Mesenchymal stem cell (in vitro differentiated cells and primary cell): ENCODE results near the gene ASPRV1.

Source experiments
- DNase-seq: peaks from one replicate; pipeline ENCODE4 v3.0.0-alpha.2; 2013
- H2AFZ ChIP-seq: one replicate; pipeline ENCODE4 v1.6.1; 2013; ENCODE audit warnings: low read depth, mild to moderate bottlenecking, control low read depth, inconsistent platforms, low read length, moderate library complexity
- H2AK5ac ChIP-seq: 2 replicates; pipeline ENCODE4 v1.6.1; 2013; ENCODE audit warnings: low read length, moderate library complexity, mild to moderate bottlenecking, inconsistent platforms; ENCODE audit not compliant: severe bottlenecking
- H2BK120ac ChIP-seq: one replicate; pipeline ENCODE4 v1.6.1; 2013; ENCODE audit warnings: low read depth, mild to moderate bottlenecking, inconsistent platforms, low read length, moderate library complexity
- H2BK12ac ChIP-seq, 2 experiments: one replicate each; pipeline ENCODE4 v1.6.1; 2013; ENCODE audit warnings: inconsistent platforms in 2 of 2, low read length in 2 of 2, mild to moderate bottlenecking in 2 of 2, moderate library complexity in 2 of 2, control low read depth in 1 of 2
- H2BK15ac ChIP-seq: one replicate; pipeline ENCODE4 v1.6.1; 2013; ENCODE audit warnings: mild to moderate bottlenecking, low read depth, inconsistent platforms; ENCODE audit not compliant: poor library complexity, severe bottlenecking
- H2BK5ac ChIP-seq: 2 replicates; pipeline ENCODE4 v1.6.1; 2013; ENCODE audit warnings: low read depth, mild to moderate bottlenecking, low read length, control low read depth, inconsistent platforms; ENCODE audit not compliant: poor library complexity, severe bottlenecking
- H3K14ac ChIP-seq, 2 experiments: one replicate each; pipeline ENCODE4 v1.6.1; 2013; ENCODE audit warnings: inconsistent platforms in 2 of 2, low read length in 2 of 2, control low read depth in 1 of 2, mild to moderate bottlenecking in 1 of 2, moderate library complexity in 1 of 2
- H3K18ac ChIP-seq, 2 experiments: one replicate each; pipeline ENCODE4 v1.6.1; 2013; ENCODE audit warnings: inconsistent platforms in 2 of 2, low read length in 2 of 2, control low read depth in 1 of 2, low read depth in 1 of 2, mild to moderate bottlenecking in 1 of 2
- H3K23ac ChIP-seq, 2 experiments: one replicate each; pipeline ENCODE4 v1.6.1; 2013; ENCODE audit warnings: inconsistent platforms in 2 of 2, low read length in 2 of 2, mild to moderate bottlenecking in 2 of 2, moderate library complexity in 2 of 2, control low read depth in 1 of 2
- H3K27ac ChIP-seq: 2 replicates; pipeline ENCODE4 v1.5.1; 2013; ENCODE audit warnings: mild to moderate bottlenecking, moderate library complexity, low read length, control low read depth, inconsistent platforms; ENCODE audit not compliant: poor library complexity, severe bottlenecking
- H3K27me3 ChIP-seq, 2 experiments: 2 replicates each; pipeline versions ENCODE4 v1.6.1 to v1.7.0; 2013; ENCODE audit warnings: low read length in 2 of 2, mild to moderate bottlenecking in 2 of 2, moderate library complexity in 2 of 2, control low read depth in 1 of 2, inconsistent platforms in 1 of 2; ENCODE audit not compliant: control insufficient read depth in 1 of 2, insufficient read depth in 1 of 2
- H3K36me3 ChIP-seq, 2 experiments: 2 replicates each; pipeline versions ENCODE4 v1.6.1 to v1.7.0; 2013; ENCODE audit warnings: low read length in 2 of 2, control low read depth in 1 of 2, inconsistent platforms in 1 of 2, low read depth in 1 of 2, mild to moderate bottlenecking in 1 of 2; ENCODE audit not compliant: insufficient read depth in 2 of 2, control insufficient read depth in 1 of 2
- H3K4ac ChIP-seq, 2 experiments: one replicate each; pipeline ENCODE4 v1.6.1; 2013; ENCODE audit warnings: inconsistent platforms in 2 of 2, low read length in 2 of 2, mild to moderate bottlenecking in 2 of 2, moderate library complexity in 2 of 2, control low read depth in 1 of 2, low read depth in 1 of 2
- H3K4me1 ChIP-seq: 2 replicates; pipeline ENCODE4 v1.6.1; 2013; ENCODE audit warnings: low read depth, low read length, control low read depth; ENCODE audit not compliant: control insufficient read depth, insufficient read depth
- H3K4me2 ChIP-seq: 2 replicates; pipeline ENCODE4 v1.6.1; 2013; ENCODE audit warnings: low read length, mild to moderate bottlenecking, inconsistent platforms; ENCODE audit not compliant: poor library complexity, severe bottlenecking
- H3K4me3 ChIP-seq, 2 experiments: 2 replicates each; pipeline versions ENCODE4 v1.5.1 to v1.7.0; 2013; ENCODE audit warnings: low read length in 2 of 2, mild to moderate bottlenecking in 2 of 2, control low read depth in 1 of 2, low read depth in 1 of 2; ENCODE audit not compliant: insufficient read depth in 1 of 2
- H3K79me1 ChIP-seq: replicated peaks from 2 replicates; pipeline ENCODE4 v1.6.1; 2013; ENCODE audit warnings: mild to moderate bottlenecking, control low read depth, low read length, inconsistent platforms; ENCODE audit not compliant: poor library complexity, severe bottlenecking
- H3K9ac ChIP-seq: 2 replicates; pipeline ENCODE4 v1.7.0; 2013; ENCODE audit warnings: mild to moderate bottlenecking, low read length, moderate library complexity
- H3K9me3 ChIP-seq: 2 replicates; pipeline ENCODE4 v1.7.0; 2013; ENCODE audit warnings: mild to moderate bottlenecking, low read length; ENCODE audit not compliant: control insufficient read depth
- H4K8ac ChIP-seq: one replicate; pipeline ENCODE4 v1.6.1; 2013; ENCODE audit warnings: inconsistent platforms, mild to moderate bottlenecking, low read length, moderate library complexity
- H4K91ac ChIP-seq: one replicate; pipeline ENCODE4 v1.6.1; 2013; ENCODE audit warnings: mild to moderate bottlenecking, low read length, inconsistent platforms
- WGBS: methylation state at CpG from one replicate; pipeline ENCODE4 v1.1.7; 2013; ENCODE audit warnings: mixed read lengths; 5-methylcytosine and 5-hydroxymethylcytosine counted together

ASPRV1 gene

GRCh38 chr2:69916106-69916505 is 45.3 kb downstream of the ASPRV1 start:
- H4K8ac ChIP-seq = no peak overlapping the region
- WGBS = no CpG with 5 or more reads among the region's 2 CpGs
- H2AFZ ChIP-seq = no peak overlapping the region
- peaks cover 5% of the 10 kb centered on the region for H3K79me1 ChIP-seq
- no peak for DNase-seq
- H3K4me2 ChIP-seq = no peak overlapping the region
- H3K9ac ChIP-seq = peak overlapping the region; percentile 83
- H4K91ac ChIP-seq = no peak overlapping the region
- no peak overlapping the region for H3K27ac ChIP-seq
- H3K4me3 ChIP-seq = peak overlapping the region in 1 of 2 experiments; percentile 79
- no peaks in the 10 kb centered on the region for H3K27me3 ChIP-seq
- H3K9me3 ChIP-seq = no peaks in the 10 kb centered on the region
- H2BK12ac ChIP-seq = no peak overlapping the region
- H2BK120ac ChIP-seq = no peak overlapping the region
- no peak overlapping the region for H3K18ac ChIP-seq
- no peak overlapping the region for H2AK5ac ChIP-seq
- H3K4me1 ChIP-seq = peaks cover 2% of the 10 kb centered on the region
- no peak overlapping the region for H3K23ac ChIP-seq
- peaks cover 0 to 44% of the 10 kb centered on the region in 2 experiments for H3K36me3 ChIP-seq
- H3K14ac ChIP-seq = no peak overlapping the region
- H2BK5ac ChIP-seq = no peak overlapping the region
- no peak overlapping the region for H3K4ac ChIP-seq
- H2BK15ac ChIP-seq = no peak overlapping the region

- peak within 1 kb of the TSS; percentile 66 to 89 for H3K18ac ChIP-seq
- peak within 1 kb of the TSS; percentile 75 for H2BK5ac ChIP-seq
- peak within 1 kb of the TSS; percentile 85 for H3K27ac ChIP-seq
- no peak within 1 kb of the TSS for H2BK120ac ChIP-seq
- H2AK5ac ChIP-seq = no peak within 1 kb of the TSS
- peaks cover 4 to 44% of the 10 kb centered on the region in 2 experiments for H3K36me3 ChIP-seq
- H3K4me2 ChIP-seq = peak within 1 kb of the TSS; percentile 92
- peak; percentile 19 for DNase-seq
- no peak within 1 kb of the TSS for H2BK12ac ChIP-seq
- H2AFZ ChIP-seq = peak within 1 kb of the TSS; percentile 93
- H3K4ac ChIP-seq = peak within 1 kb of the TSS; percentile 73 to 83
- peak within 1 kb of the TSS in 1 of 2 experiments; percentile 26 for H3K23ac ChIP-seq
- H3K4me3 ChIP-seq = peak within 1 kb of the TSS; percentile 81 to 86
- peak within 1 kb of the TSS; percentile 95 for H3K9ac ChIP-seq
- peak within 1 kb of the TSS; percentile 88 for H2BK15ac ChIP-seq
- H4K8ac ChIP-seq = peak within 1 kb of the TSS; percentile 89
- peaks cover 2% of the 10 kb centered on the region for H3K4me1 ChIP-seq
- H4K91ac ChIP-seq = peak within 1 kb of the TSS; percentile 89
- no peaks in the 10 kb centered on the region for H3K9me3 ChIP-seq
- peaks cover 5% of the 10 kb centered on the region for H3K79me1 ChIP-seq
- no peaks in the 10 kb centered on the region for H3K27me3 ChIP-seq
- WGBS = 2% methylated on average over 64 of the region's 81 CpGs
- peak within 1 kb of the TSS in 1 of 2 experiments; percentile 94 for H3K14ac ChIP-seq
Observed at GRCh38 chr2:69914950-69915945, 46.2 kb downstream of the ASPRV1 start, which contains the start of gene MXD1. Gene MXD1, plus strand, starts transcription at chr2:69915109. Its CDS starts 222 bp downstream, at chr2:69915331.

- no peak overlapping the region for H3K23ac ChIP-seq
- H3K4me3 ChIP-seq = peak overlapping the region; percentile 72 to 81
- H2BK120ac ChIP-seq = no peak overlapping the region
- under 1% methylated on average over 56 of the region's 56 CpGs for WGBS
- H2AK5ac ChIP-seq = no peak overlapping the region
- H3K9ac ChIP-seq = peak overlapping the region; percentile 95
- H2BK15ac ChIP-seq = peak overlapping the region; percentile 88
- peaks cover 4 to 42% of the 10 kb centered on the region in 2 experiments for H3K36me3 ChIP-seq
- H2BK5ac ChIP-seq = peak overlapping the region; percentile 75
- peak overlapping the region; percentile 89 for H4K91ac ChIP-seq
- H2AFZ ChIP-seq = peak overlapping the region; percentile 91
- H3K9me3 ChIP-seq = no peaks in the 10 kb centered on the region
- peak overlapping the region; percentile 89 for H4K8ac ChIP-seq
- peaks cover 7% of the 10 kb centered on the region for H3K79me1 ChIP-seq
- H3K27ac ChIP-seq = peak overlapping the region; percentile 85
- H3K4ac ChIP-seq = peak overlapping the region; percentile 73 to 83
- peaks cover 2% of the 10 kb centered on the region for H3K4me1 ChIP-seq
- H3K18ac ChIP-seq = peak overlapping the region; percentile 66 to 89
- no peaks in the 10 kb centered on the region for H3K27me3 ChIP-seq
- peak overlapping the region; percentile 92 for H3K4me2 ChIP-seq
- DNase-seq = peak; percentile 100
- H2BK12ac ChIP-seq = no peak overlapping the region
- peak overlapping the region in 1 of 2 experiments; percentile 94 for H3K14ac ChIP-seq
Observed at GRCh38 chr2:69914164-69914949, 47.1 kb downstream of the ASPRV1 start.
